ENCODE measurements around the gene DNAH11.
A peak's percentile ranks its signal among the peaks of the same experiment; 100 is the strongest.
"Not testable (repeated sequence)": the region's sequence is repeated elsewhere in the genome, so short reads cannot be mapped to it uniquely, and the experiment has no call there.

DNAH11 gene

GRCh38 chr7:21722371-21722770 is 179.5 kb downstream of the DNAH11 start:
- peak; percentile 4 for TF ChIP-seq CTCF (IDR thresholded peaks at IDR 0.05; ENCODE audit: low read length, missing control alignments)
- no peak overlapping the region for H3K4me3 ChIP-seq (replicated peaks; ENCODE audit: low read depth, low read length)
- DNase-seq (ENCODE audit: low read depth), result no peak

DNA sequence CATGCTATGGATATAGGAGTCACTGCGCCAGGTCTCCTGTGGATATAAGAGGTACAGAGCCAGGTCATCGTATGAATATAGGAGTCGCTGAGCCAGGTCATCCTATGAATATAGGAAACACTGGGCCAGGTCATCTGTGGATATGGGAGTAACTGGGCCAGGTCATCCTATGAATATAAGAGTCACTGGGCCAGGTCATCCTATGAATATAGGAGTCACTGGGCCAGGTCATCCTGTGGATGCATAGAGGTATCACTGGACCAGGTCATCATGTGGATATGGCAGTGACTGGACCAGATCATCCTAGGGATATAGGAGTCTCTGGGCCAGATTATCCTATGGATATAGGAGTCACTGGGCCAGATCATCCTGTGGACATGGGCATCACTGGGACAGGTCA is 181.7 kb downstream of the DNAH11 start:
- no peak overlapping the region for H3K4me3 ChIP-seq (replicated peaks; ENCODE audit: low read depth, low read length)
- no peak for DNase-seq (ENCODE audit: low read depth)
- no peak for TF ChIP-seq CTCF (IDR thresholded peaks at IDR 0.05; ENCODE audit: low read length, missing control alignments)

GRCh38 chr7:21730399-21730798 is 187.6 kb downstream of the DNAH11 start:
- TF ChIP-seq CTCF (IDR thresholded peaks at IDR 0.05; ENCODE audit: low read length, missing control alignments), result no peak
- no peak overlapping the region for H3K4me3 ChIP-seq (replicated peaks; ENCODE audit: low read depth, low read length)
- DNase-seq (ENCODE audit: low read depth), result no peak

- no peak for DNase-seq (ENCODE audit: low read depth)
- no peak for TF ChIP-seq CTCF (IDR thresholded peaks at IDR 0.05; ENCODE audit: low read length, missing control alignments)
- H3K4me3 ChIP-seq (replicated peaks; ENCODE audit: low read depth, low read length), result no peak overlapping the region
Observed at GRCh38 chr7:21731977-21732376, 189.1 kb downstream of the DNAH11 start.

DNA sequence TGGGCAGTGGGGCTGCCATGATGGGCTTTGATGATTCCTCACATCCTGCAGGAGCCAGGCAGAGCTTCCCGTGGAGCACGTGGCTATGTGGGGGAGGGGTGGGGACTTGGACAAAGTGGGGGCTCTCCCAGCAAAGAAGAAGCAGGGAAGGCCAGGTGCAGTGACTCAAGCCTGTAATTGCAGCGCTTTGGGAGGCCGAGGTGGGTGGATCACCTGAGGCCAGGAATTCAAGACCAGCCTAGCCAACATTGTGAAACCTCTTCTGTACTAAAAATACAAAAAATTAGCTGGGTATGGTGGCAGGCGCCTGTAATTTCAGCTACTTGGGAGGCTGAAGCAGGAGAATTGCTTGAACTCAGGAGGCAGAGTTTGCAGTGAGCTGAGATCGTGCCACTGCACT is 190.1 kb downstream of the DNAH11 start:
- not testable (repeated sequence) for DNase-seq (ENCODE audit: low read depth); H3K4me3 ChIP-seq (replicated peaks; ENCODE audit: low read depth, low read length)

- TF ChIP-seq CTCF (IDR thresholded peaks at IDR 0.05; ENCODE audit: low read length, missing control alignments), result no peak
- H3K4me3 ChIP-seq (replicated peaks; ENCODE audit: low read depth, low read length), result no peak overlapping the region
- no peak for DNase-seq (ENCODE audit: low read depth)
Observed at GRCh38 chr7:21733837-21734236, 191.0 kb downstream of the DNAH11 start.

- TF ChIP-seq CTCF (IDR thresholded peaks at IDR 0.05; ENCODE audit: low read length, missing control alignments), result no peak
- peak; percentile 4 for DNase-seq (ENCODE audit: low read depth)
- H3K4me3 ChIP-seq (replicated peaks; ENCODE audit: low read depth, low read length), result no peak overlapping the region
Observed at GRCh38 chr7:21743493-21743892, 200.7 kb downstream of the DNAH11 start.

DNA sequence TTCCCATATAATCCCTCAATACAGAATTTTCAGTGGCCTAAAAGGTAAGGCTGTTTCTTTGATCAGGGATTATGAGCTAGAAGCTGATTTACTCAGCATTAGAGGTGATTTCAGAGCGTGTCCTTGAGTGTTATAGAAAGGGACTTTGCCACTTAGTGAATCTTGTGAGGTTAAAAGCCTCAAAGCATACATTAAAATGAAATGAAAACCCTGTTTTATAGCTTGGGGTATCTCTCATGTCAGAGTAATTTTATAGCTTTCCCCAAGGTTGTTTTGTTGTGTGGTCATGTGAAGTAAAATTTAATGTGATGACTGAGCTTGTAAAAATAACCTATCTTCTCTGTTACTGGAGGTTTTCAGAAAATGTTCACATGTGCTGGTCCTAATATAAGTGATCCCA is 204.1 kb downstream of the DNAH11 start:
- DNase-seq (ENCODE audit: low read depth), result no peak
- TF ChIP-seq CTCF (IDR thresholded peaks at IDR 0.05; ENCODE audit: low read length, missing control alignments), result no peak
- no peak overlapping the region for H3K4me3 ChIP-seq (replicated peaks; ENCODE audit: low read depth, low read length)
